Esophagus squamous epithelium (tissue), 5 donors: ENCODE results near the gene CCDC192. TPM values are rescaled to one million over a fixed set of nuclear protein-coding genes. Genes with fewer than 3 reads are reported as not detected.

Experiments
- DNase-seq: peaks from one replicate; lab custom pipeline; 2025; lab: John Stamatoyannopoulos, UW
- H3K27ac ChIP-seq, 4 donors: fragments of 200-600 bp; sonication (generic); one replicate each; pipeline ENCODE4 v1.5.1; 2016 to 2019; ENCODE audit warnings: mild to moderate bottlenecking in 1 of 4
- H3K27me3 ChIP-seq, 4 donors: fragments of 200-600 bp; sonication (generic); 1 replicate in 3 of 4; 2 replicates in 1 of 4; pipeline versions ENCODE4 v1.5.1 to v1.6.0; 2017 to 2021; ENCODE audit warnings: antibody characterized with exemption in 1 of 4
- H3K36me3 ChIP-seq, 3 donors: fragments of 200-600 bp; sonication (generic); one replicate each; pipeline ENCODE4 v1.5.1; 2016 to 2019
- H3K4me1 ChIP-seq, 3 donors: fragments of 200-600 bp; sonication (generic); one replicate each; pipeline ENCODE4 v1.5.1; 2017 to 2019
- H3K4me3 ChIP-seq, 4 donors: fragments of 200-600 bp; sonication (generic); 1 replicate in 3 of 4; 2 replicates in 1 of 4; pipeline ENCODE4 v1.5.1; 2016 to 2019; ENCODE audit warnings: mild to moderate bottlenecking in 2 of 4, moderate library complexity in 1 of 4
- H3K9me3 ChIP-seq, 3 donors: fragments of 200-600 bp; sonication (generic); one replicate each; pipeline ENCODE4 v1.5.1; 2016 to 2019
- POLR2A ChIP-seq, 4 donors: fragments of 450-650 bp; IDR thresholded peaks; one replicate each; pipeline ENCODE4 v1.6.1; 2017; ENCODE audit warnings: antibody characterized with exemption in 4 of 4, mild to moderate bottlenecking in 4 of 4, moderate library complexity in 3 of 4
- WGBS, 2 donors: methylation state at CpG; one replicate each; pipeline ENCODE4 v1.1.5; 2018; 5-methylcytosine and 5-hydroxymethylcytosine counted together
- intact Hi-C: fragments of 100-400 bp; cut with DNase I; formaldehyde crosslinking; loops from one replicate; pipeline ENCODE4 v1.15.0; 2022
- total RNA-seq, 4 donors: library from RNA; depleted of rRNA; stranded (reverse); fragments of >200 nt; gene quantifications; one replicate each; pipeline ENCODE4 v1.1.0, GENCODE V29; 2016
- TF ChIP-seq, protein P1 (sequence below), 6 experiments: fragments of 450-650 bp in 4 of 6; fragments of 200-600 bp in 2 of 6; sonication (generic) in 2 of 6; IDR thresholded peaks; one replicate each; pipeline ENCODE4 v1.5.1; 2016 to 2019; ENCODE audit warnings: antibody characterized with exemption in 6 of 6, mild to moderate bottlenecking in 4 of 6, moderate library complexity in 4 of 6
- donor health status: DM: yes; HTN: yes; CAD: no.

CCDC192 gene
- total RNA-seq, 4 donors from 2014 or later = not detected

DNA sequence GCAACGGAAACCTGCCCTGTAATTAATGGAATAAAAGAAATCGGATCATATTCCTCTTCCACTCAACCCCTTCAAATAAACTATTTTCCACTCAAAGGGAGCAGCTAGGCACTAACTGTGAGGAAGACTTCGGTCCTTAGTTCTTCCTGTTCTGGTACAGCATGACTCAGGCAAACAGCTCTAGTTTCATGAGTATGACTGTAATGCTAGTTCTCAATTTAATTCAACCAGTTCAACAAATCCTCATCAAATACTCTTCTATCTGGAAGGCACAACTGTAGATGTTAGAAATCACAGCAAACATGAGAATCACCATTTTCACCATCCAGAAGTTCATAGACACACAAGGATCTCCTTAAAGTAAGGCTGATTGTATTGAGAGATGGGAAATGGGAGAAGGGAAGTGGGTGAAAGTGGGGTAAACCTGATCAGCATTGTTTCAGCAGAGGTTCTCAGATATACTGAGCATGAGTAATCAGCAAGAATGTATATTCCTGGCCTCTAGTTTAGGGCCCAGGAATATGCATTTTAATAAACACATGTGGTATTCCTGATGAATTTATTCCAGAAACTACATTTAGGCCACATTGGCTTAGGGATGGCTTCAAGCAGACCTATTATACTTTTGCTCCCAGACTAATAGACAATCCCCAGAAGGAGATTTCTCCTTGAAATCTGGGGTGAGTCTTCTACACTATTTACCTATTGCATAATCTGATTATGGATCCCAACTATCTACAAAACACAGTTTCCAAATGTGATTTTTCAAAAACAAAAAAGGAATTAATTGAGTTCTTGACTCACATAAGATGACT lies 239.3 kb downstream of the CCDC192 start:
- TF ChIP-seq, protein P1, sequence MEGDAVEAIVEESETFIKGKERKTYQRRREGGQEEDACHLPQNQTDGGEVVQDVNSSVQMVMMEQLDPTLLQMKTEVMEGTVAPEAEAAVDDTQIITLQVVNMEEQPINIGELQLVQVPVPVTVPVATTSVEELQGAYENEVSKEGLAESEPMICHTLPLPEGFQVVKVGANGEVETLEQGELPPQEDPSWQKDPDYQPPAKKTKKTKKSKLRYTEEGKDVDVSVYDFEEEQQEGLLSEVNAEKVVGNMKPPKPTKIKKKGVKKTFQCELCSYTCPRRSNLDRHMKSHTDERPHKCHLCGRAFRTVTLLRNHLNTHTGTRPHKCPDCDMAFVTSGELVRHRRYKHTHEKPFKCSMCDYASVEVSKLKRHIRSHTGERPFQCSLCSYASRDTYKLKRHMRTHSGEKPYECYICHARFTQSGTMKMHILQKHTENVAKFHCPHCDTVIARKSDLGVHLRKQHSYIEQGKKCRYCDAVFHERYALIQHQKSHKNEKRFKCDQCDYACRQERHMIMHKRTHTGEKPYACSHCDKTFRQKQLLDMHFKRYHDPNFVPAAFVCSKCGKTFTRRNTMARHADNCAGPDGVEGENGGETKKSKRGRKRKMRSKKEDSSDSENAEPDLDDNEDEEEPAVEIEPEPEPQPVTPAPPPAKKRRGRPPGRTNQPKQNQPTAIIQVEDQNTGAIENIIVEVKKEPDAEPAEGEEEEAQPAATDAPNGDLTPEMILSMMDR (IDR thresholded peaks at IDR 0.05) = no peak
- TF ChIP-seq POLR2A (IDR thresholded peaks at IDR 0.05) = no peak
- DNase-seq = no peak
- H3K27ac ChIP-seq = no peak overlapping the region
- WGBS, 2 donors = 73 to 78% methylated on average over 3 of the region's 3 CpGs
- no peaks in the 10 kb centered on the region for H3K9me3 ChIP-seq
- H3K4me3 ChIP-seq = no peak overlapping the region
- no peaks in the 10 kb centered on the region for H3K4me1 ChIP-seq
- no peaks in the 10 kb centered on the region for H3K36me3 ChIP-seq
- no peaks in the 10 kb centered on the region for H3K27me3 ChIP-seq
- intact Hi-C loops = no loop called here

DNA sequence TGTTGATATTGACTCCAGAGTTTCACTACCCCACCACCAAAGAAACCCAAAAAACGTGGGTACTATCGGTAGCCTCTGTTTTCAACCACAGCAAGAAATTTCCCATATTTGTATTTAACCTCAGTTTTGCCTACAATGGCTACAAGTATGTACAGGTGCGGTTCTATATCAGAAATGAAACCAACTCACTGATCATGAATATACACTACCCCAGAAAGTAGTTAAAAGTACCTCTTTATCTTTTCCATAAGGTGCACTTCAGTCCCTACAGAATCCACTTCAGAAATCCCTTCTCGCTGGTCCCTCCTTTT lies 239.8 kb downstream of the CCDC192 start:
- H3K27ac ChIP-seq = no peak overlapping the region

DNA sequence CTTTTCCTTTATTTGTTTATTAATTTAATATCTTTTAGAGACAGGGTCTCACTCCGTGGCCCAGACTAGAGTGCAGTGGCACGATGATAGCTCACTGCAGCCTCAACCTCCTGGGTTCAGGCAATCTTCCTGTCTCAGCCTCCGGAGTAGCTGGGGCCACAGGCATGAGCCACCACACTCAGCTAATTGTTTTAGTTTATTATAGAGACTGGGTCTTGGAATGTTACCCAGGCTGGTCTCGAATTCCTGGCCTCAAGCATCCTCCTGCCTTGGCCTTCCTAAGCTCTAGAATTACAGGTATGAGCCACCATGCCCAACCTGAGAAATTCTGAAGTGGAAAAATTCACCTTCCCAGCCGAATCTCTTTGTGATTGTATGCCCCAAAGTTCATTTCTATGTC lies 240.9 kb downstream of the CCDC192 start:
- intact Hi-C loops = no loop called here
- 74 to 84% methylated on average over 5 of the region's 5 CpGs for whole genome bisulfite sequencing, 2 donors
- TF ChIP-seq, protein P1 (IDR thresholded peaks at IDR 0.05) = no peak
- no peak for TF ChIP-seq POLR2A (IDR thresholded peaks at IDR 0.05)
- H3K4me3 ChIP-seq = no peak overlapping the region
- no peak overlapping the region for H3K27ac ChIP-seq
- no peak for DNase-seq
- no peaks in the 10 kb centered on the region for H3K27me3 ChIP-seq
- no peaks in the 10 kb centered on the region for H3K36me3 ChIP-seq
- no peaks in the 10 kb centered on the region for H3K4me1 ChIP-seq
- no peaks in the 10 kb centered on the region for H3K9me3 ChIP-seq

More for the DNA sequence above, 239.8 kb downstream of the CCDC192 start:
- H3K36me3 ChIP-seq = no peaks in the 10 kb centered on the region
- intact Hi-C loops = no loop called here
- no peaks in the 10 kb centered on the region for H3K9me3 ChIP-seq
- WGBS, 2 donors = 86 to 90% methylated on average over 4 of the region's 4 CpGs
- no peaks in the 10 kb centered on the region for H3K27me3 ChIP-seq
- DNase-seq = no peak
- no peak overlapping the region for H3K4me3 ChIP-seq
- no peak for TF ChIP-seq POLR2A (IDR thresholded peaks at IDR 0.05)
- TF ChIP-seq, protein P1 (IDR thresholded peaks at IDR 0.05) = no peak
- H3K4me1 ChIP-seq = no peaks in the 10 kb centered on the region

DNA sequence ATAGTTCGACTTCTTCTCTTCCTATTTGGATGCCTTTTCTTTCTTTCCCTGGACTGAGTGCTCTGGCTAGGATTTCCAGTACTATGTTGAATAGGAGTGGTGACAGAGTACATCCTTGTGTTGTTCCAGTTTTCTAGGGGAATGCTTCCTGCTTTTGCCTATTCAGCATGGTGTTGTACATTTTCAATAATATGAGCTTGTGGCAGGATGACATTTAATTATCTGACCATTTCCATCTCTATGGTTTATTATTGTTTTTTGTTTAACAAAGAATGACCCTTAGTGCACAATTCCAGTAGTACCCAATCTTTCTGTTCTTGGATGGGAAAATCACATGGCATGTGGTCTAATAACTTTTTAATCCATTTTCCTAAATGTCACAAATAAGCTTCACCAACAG lies 244.8 kb downstream of the CCDC192 start:
- Histone ChIP-seq H3K4me1 (no peaks in the 10 kb centered on the region), H3K27ac (no peak overlapping the region), H3K4me3 (no peak overlapping the region), H3K36me3 (no peaks in the 10 kb centered on the region), H3K9me3 (no peaks in the 10 kb centered on the region), H3K27me3 (no peaks in the 10 kb centered on the region)
- TF ChIP-seq POLR2A (IDR thresholded peaks at IDR 0.05) = no peak
- TF ChIP-seq, protein P1 (IDR thresholded peaks at IDR 0.05) = no peak
- intact Hi-C loops = no loop called here
- DNase-seq = no peak
- 100% methylated on average over 1 of the region's 1 CpG for WGBS, 2 donors

DNA sequence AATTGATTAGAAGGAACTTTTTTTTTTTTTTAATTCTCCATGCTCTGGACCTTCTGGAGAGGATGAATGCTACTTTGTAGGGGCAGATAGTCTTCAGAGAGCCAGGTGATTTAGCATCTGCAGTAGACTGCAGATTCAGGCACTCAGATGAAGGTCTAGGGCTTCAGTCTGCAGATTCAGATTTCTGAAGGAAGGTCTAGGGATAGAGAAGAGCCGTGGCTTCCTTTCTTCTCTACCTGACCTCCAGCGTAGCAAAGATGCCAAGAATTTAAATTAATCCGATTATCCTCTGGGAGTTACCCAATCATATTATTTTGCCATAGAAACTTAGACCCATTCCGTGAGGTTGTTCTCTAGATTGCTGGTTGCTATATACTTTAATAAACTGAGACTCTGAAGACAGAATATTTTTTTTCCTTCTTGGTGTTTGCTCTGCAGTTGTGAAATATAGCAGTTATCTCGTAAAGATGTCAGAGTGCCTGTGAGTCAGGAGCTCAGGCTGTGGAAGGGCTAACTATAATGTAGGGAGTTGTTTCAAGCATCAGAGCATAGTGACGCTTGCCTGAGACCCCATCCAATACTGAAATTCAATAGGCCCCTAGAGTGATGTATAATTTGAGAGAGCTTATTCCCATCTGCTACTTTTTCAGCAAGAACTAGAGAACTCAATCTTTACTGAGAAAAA lies 247.7 kb downstream of the CCDC192 start:
- H3K36me3 ChIP-seq = no peaks in the 10 kb centered on the region
- H3K4me1 ChIP-seq = no peaks in the 10 kb centered on the region
- no peaks in the 10 kb centered on the region for H3K27me3 ChIP-seq
- no peaks in the 10 kb centered on the region for H3K9me3 ChIP-seq
- no peak for DNase-seq
- no peak overlapping the region for H3K27ac ChIP-seq
- intact Hi-C loops = no loop called here
- H3K4me3 ChIP-seq = no peak overlapping the region
- no peak for TF ChIP-seq POLR2A (IDR thresholded peaks at IDR 0.05)
- TF ChIP-seq, protein P1 (IDR thresholded peaks at IDR 0.05) = no peak
- WGBS, 2 donors = 90 to 92% methylated on average over 6 of the region's 6 CpGs
